Kidney capillary endothelial cell (primary cell): ENCODE data around the gene NDUFS1.
A peak's percentile ranks its signal among the peaks of the same experiment; 100 is the strongest.
"Not testable (repeated sequence)": the region's sequence is repeated elsewhere in the genome, so short reads cannot be mapped to it uniquely, and the experiment has no call there.

ENCODE experiments used
- DNase-seq: peaks from one replicate; pipeline ENCODE4 v3.0.0-alpha.2; 2018; ENCODE audit warnings: low spot score

NDUFS1 gene

DNA sequence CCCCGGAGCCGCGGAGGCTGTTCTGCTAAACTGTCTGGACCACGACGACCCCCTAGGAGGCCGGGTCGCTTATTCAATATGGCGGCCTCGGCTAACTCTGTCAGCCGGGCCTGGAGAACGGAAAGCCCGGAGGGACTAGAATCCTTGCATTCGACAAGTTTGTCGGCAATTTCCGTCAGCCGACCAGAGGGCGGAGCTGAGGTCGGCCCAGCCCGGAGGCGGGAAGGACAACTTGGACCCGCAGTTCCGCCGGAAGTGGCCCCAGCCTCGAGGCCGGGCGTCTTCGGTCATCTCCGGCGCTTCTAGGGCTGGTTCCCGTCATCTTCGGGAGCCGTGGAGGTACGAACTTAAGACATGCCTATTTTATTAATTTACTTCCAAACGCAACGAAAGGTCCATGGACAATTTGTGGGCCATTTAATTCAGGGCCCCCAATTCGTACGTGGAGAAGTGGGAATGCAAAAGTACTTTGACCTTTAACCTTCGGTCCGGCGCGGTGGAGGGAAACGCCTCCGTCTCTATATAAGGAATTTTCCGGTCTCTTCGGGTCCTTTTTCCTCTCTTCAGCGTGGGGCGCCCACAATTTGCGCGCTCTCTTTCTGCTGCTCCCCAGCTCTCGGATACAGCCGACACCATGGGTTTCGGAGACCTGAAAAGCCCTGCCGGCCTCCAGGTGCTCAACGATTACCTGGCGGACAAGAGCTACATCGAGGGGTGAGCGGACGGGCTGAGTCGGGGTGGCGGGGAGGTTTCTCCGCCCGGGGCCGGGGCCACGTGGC is at the start of gene NDUFS1, which contains the start of gene EEF1B2:
TSS of gene NDUFS1 (minus strand) at position 99 of the 779 bp plus-strand sequence. CDS start 5,766 bp downstream, outside the sequence.
TSS of gene EEF1B2 (plus strand) at position 550 of the 779 bp plus-strand sequence. CDS start at position 635, 85 bp downstream.
- DNase-seq = peak; percentile 98

DNA sequence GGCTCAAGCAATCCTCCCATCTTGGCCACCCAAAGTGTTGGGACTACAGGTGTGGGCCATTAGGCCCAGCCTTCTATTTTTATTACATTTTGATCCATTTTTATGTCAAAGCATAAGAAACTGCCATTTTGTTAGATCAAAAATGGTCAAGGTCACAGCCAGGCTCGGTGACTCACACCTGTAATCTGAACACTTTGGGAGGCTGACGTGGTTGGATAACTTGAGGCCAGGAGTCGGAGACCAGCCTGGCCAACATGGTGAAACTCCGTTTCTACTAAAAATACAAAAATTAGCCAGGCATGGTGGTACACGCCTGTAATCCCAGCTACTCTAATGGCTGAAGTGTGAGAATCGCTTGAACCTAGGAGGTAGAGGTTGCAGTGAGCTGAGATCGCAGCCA is 49.7 kb upstream of the NDUFS1 start:
- DNase-seq = no peak

DNA sequence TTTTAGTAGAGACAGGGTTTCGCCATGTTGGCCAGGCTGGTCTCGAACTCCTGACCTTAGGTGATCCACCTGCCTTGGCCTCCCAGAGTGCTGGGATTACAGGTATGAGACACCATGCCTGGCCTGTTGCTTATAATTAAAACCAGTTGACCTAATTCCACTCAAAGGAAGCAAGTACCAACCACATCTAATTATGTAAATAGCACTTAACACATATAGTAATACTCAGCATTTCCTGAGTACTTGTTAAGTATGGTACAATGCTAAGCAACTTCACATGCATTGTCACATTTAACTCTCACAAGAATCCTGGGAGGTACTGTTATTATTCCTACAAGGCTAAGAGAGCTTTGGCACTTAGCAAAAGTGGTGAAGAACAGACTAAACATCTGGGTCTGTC is 48.1 kb upstream of the NDUFS1 start:
- not testable (repeated sequence) for DNase-seq

DNA sequence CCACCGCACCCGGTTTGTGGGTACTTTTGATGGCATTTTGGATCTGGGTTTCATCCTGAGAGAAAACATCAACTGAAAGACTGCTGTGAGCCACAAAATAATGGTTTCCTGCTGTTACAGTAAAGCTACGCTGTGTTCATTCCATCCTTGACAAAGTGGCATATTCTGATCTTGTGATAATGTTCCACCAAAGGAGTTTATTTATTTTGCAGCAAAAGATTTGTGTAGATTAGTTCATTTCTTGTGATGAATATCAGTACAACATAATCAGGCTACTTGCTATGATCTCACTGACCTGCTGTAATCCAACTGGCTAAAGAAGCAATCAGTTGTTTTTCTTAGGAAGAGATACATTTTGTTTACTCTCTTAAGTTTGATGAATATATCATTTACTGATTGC is 45.5 kb upstream of the NDUFS1 start:
- DNase-seq = no peak

DNA sequence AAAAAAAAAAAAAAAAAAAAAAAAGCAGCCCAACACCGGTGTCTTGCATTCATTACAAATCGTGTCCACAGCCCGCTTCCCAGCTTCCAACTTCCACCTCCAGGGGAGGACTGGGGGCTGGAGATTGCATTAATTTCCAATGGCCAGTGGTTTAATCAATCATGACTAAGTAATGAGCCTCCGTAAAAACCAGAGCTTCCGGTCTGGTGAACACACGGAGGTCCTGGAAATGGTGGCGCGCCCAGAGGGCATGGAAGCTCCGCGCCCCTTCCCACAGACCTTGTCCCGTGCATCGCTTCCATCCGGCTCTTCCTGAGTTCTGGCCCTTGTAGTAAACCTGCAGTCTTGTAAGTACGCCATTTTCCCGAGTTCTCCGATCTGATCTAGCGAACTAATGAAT is 44.1 kb upstream of the NDUFS1 start:
- no peak for DNase-seq

GRCh38 chr2:206202446-206202845 is 43.2 kb upstream of the NDUFS1 start:
- DNase-seq = no peak

- no peak for DNase-seq
Measured at GRCh38 chr2:206201075-206201848, 42.0 kb upstream of the NDUFS1 start.

DNA sequence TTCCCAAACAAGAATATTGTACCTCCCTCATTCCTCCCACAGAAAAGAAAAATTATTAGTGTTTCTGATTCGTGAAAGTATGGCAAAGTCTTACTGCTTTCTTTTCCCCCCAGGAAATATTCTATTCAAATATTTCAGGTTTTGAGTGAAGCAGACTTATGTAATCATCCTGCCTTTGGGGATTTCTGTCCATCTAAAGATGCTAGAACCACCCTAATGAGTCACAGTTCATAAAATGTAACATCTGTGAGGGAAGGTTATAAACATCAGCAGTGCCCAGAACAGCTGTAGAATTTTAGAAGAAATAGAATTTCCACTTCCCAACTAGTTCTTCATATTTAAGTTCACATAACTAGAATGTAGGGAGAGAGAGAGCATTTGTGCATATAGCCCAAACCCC is 39.4 kb upstream of the NDUFS1 start:
- no peak for DNase-seq

GRCh38 chr2:206193671-206194357 is 34.6 kb upstream of the NDUFS1 start:
- no peak for DNase-seq

GRCh38 chr2:206192157-206192556 is 32.9 kb upstream of the NDUFS1 start:
- no peak for DNase-seq

DNA sequence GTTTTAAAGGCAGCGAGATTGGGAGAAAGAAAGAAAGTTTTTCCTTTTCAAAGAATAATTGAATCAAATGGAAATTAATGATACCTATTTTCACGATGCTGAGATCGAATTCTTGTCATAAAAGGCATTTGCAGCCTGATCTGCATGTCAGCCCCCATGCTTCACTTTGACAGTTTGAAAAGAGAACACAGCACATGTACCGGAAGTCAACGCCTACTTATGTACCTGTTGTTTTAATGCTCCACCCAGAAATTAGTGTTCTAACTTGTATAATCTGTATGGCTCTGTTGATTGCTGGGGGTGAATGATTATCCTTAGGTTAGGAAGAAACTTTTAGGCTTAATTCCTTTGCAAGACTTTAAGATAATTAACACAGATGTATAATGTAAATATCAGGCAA is 31.4 kb upstream of the NDUFS1 start:
- DNase-seq = no peak

GRCh38 chr2:206190111-206190510 is 30.9 kb upstream of the NDUFS1 start:
- DNase-seq = no peak

DNA sequence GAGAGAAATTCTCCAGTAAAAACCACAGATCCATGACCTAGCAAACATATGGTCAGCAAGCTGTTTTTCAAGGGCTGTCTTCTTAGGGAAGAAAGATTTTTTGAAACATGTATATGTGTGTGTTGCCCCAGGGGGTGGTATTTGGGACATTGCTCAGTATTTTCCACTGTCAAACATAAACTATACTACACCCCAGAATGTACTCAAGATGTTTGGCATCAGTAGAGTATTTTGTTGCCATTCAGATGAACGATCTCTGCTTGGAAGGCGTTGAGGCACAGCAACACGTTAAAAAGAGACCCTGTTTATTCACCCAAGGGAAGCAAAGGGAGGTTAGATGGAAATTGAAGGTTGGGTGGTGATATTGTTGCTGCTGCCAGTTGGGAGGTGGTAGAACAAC is 30.4 kb upstream of the NDUFS1 start:
- DNase-seq = no peak

- DNase-seq = not testable (repeated sequence)
Measured at GRCh38 chr2:206181526-206181925, 22.3 kb upstream of the NDUFS1 start.

DNA sequence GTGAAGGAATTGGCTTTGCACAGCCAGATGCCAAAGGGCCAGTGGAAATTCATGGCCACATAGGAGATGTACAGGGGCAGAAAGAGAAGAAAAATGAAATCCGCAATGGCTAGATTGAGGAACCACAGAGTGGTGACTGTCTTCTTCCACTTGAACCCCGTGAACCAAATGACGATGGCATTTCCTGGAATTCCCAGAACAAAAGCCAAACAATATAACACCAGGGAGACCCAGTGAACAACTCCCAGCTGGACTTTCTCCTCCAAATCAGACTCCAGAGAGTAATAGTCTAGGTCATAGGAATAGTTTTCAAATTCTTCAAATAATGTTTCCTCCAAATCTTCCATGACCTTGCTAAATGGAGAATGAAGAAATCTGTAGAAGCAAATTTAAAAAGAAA is 17.7 kb upstream of the NDUFS1 start:
- no peak for DNase-seq

GRCh38 chr2:206176121-206176520 is 16.9 kb upstream of the NDUFS1 start:
- no peak for DNase-seq

- no peak for DNase-seq
Measured at GRCh38 chr2:206173147-206173546, 13.9 kb upstream of the NDUFS1 start.

- not testable (repeated sequence) for DNase-seq
Measured at GRCh38 chr2:206171624-206172397, 12.6 kb upstream of the NDUFS1 start.

DNA sequence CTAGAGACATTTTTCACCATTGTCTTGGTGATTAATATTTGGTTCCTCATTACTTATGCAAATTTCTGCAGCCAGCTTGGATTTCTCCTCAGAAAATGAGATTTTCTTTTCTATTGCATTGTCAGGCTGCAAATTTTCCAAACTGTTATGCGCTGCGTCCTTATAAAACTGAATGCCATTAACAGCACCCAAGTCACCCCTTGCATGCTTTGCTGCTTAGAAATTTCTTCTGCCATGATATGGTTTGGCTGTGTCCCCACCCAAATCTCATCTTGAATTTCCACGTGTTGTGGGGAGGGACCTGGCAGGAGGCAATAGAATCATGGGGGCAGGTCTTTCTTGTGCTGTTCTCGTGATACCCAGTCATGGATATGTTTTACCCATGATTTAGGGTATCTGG is 9.0 kb upstream of the NDUFS1 start:
- DNase-seq = not testable (repeated sequence)

- DNase-seq = peak; percentile 51
Measured at GRCh38 chr2:206164261-206164862, 5.1 kb upstream of the NDUFS1 start.

GRCh38 chr2:206163251-206163880 is 4.1 kb upstream of the NDUFS1 start:
- no peak for DNase-seq
